ENCODE data around the gene HMGN1. TPM values are rescaled to one million over a fixed set of nuclear protein-coding genes. Genes with fewer than 3 reads are reported as not detected.

Gene HMGN1
- total and polyA plus RNA-seq, 2 donors from 2014 or later, result 174 to 205 TPM

GRCh38 chr21:39315603-39316445, 33.1 kb downstream of the HMGN1 start:
- no peak overlapping the region for H3K4me3 ChIP-seq (ENCODE audit: low read length in 3 of 3)
- TF ChIP-seq CTCF (IDR thresholded peaks at IDR 0.05; ENCODE audit: borderline replicate concordance, extremely low read depth, insufficient read depth), result no peak
- FAIRE-seq (no peak), DNase-seq (no peak)
- H3K4me1 ChIP-seq (ENCODE audit: control insufficient read depth in 2 of 3, insufficient read depth in 2 of 3, low read depth in 1 of 3, low read length in 3 of 3), result peaks cover 3 to 18% (median 9%) of the 10 kb centered on the region in 3 donors
- no peaks in the 10 kb centered on the region for H3K36me3 ChIP-seq (ENCODE audit: control insufficient read depth in 2 of 3, insufficient read depth in 3 of 3, low read length in 3 of 3)
- H3K27me3 ChIP-seq (ENCODE audit: control insufficient read depth, insufficient read depth, low read length), result no peaks in the 10 kb centered on the region
- H3K9ac ChIP-seq (ENCODE audit: low read length in 3 of 3), result no peak overlapping the region
- intact Hi-C loops (cut with DNase I), result no loop called here
- H3K27ac ChIP-seq (ENCODE audit: low read depth in 2 of 2, low read length in 2 of 2), result no peak overlapping the region
- no peaks in the 10 kb centered on the region for H3K9me3 ChIP-seq (ENCODE audit: control insufficient read depth in 2 of 3, insufficient read depth in 1 of 3, low read length in 3 of 3)

DNA sequence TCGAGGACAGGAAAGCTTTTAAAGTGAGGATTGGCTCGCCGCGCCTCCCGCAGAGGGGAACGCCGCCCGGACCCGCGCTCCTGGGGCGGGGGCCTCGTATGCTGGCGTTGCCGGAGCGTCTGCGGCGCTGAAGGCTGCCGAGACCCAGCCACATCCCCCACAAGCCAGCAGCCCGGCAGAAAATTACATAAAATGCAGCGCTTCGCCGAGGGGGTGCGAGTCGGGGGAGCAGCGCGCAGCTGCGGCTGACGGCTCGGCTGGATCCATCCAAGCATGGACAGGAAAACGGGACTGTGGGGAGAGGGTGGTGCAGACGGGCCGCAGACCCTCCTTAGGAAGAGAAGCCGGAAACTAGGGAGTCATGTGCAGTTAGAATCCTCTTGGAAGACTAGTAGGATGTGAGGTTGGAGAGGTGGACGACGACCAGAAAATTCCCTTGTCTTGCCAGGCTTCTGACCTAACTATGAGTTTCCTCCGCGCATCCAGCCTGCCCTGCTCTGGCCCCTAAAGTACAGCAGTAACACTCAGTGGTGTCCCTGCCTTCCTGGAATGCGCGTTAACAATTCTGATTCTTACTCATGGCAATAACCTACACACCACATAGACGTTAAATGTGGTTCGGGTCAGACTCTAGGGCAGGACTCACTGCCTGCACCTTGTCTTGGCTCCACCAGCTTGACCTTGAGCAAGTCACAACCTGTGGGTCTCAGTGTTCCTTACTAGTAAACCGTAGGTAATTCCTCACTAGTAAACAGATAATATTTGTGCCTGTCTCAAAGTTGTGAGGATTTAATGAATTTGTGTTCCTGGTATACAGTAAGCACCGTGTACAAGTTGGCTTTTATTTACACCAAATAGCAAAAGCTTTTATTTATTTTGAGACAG, 34.5 kb downstream of the HMGN1 start:
- DNase-seq (peak; percentile 79 to 87 (median 85)), FAIRE-seq (no peak)
- Histone ChIP-seq H3K27me3 (ENCODE audit: control insufficient read depth, insufficient read depth, low read length) (no peaks in the 10 kb centered on the region), H3K36me3 (ENCODE audit: control insufficient read depth in 2 of 3, insufficient read depth in 3 of 3, low read length in 3 of 3) (no peaks in the 10 kb centered on the region), H3K27ac (ENCODE audit: low read depth in 2 of 2, low read length in 2 of 2) (peak overlapping the region; percentile 97 to 98), H3K9me3 (ENCODE audit: control insufficient read depth in 2 of 3, insufficient read depth in 1 of 3, low read length in 3 of 3) (no peaks in the 10 kb centered on the region), H3K9ac (ENCODE audit: low read length in 3 of 3) (peak overlapping the region; percentile 55 to 82 (median 77)), H3K4me3 (ENCODE audit: low read length in 3 of 3) (peak overlapping the region; percentile 68 to 93 (median 75)), H3K4me1 (ENCODE audit: control insufficient read depth in 2 of 3, insufficient read depth in 2 of 3, low read depth in 1 of 3, low read length in 3 of 3) (peaks cover 3 to 18% (median 9%) of the 10 kb centered on the region in 3 donors)
- intact Hi-C loops (cut with DNase I), result no loop called here
- TF ChIP-seq CTCF (IDR thresholded peaks at IDR 0.05; ENCODE audit: borderline replicate concordance, extremely low read depth, insufficient read depth), result no peak

GRCh38 chr21:39313571-39314142, 35.2 kb downstream of the HMGN1 start, which contains the start of gene BRWD1:
BRWD1 (minus strand) TSS chr21:39313632; CDS start chr21:39313491, 141 bp downstream.
- Histone ChIP-seq H3K4me3 (ENCODE audit: low read length in 3 of 3) (peak within 1 kb of the TSS; percentile 68 to 93 (median 75)), H3K27me3 (ENCODE audit: control insufficient read depth, insufficient read depth, low read length) (no peaks in the 10 kb centered on the region), H3K9me3 (ENCODE audit: control insufficient read depth in 2 of 3, insufficient read depth in 1 of 3, low read length in 3 of 3) (no peaks in the 10 kb centered on the region), H3K9ac (ENCODE audit: low read length in 3 of 3) (peak within 1 kb of the TSS; percentile 55 to 82 (median 77)), H3K27ac (ENCODE audit: low read depth in 2 of 2, low read length in 2 of 2) (peak within 1 kb of the TSS; percentile 97 to 98), H3K4me1 (ENCODE audit: control insufficient read depth in 2 of 3, insufficient read depth in 2 of 3, low read depth in 1 of 3, low read length in 3 of 3) (peaks cover 3 to 18% (median 9%) of the 10 kb centered on the region in 3 donors), H3K36me3 (ENCODE audit: control insufficient read depth in 2 of 3, insufficient read depth in 3 of 3, low read length in 3 of 3) (no peaks in the 10 kb centered on the region)
- DNase-seq (peak; percentile 88 to 94 (median 93)), FAIRE-seq (no peak)
- TF ChIP-seq CTCF (IDR thresholded peaks at IDR 0.05; ENCODE audit: borderline replicate concordance, extremely low read depth, insufficient read depth), result peak; percentile 3
- intact Hi-C loops (cut with DNase I), result no loop called here
